SK-N-SH (cell line): ENCODE results near the gene RPS15A. TPM values are rescaled to one million over a fixed set of nuclear protein-coding genes. Genes with fewer than 3 reads are reported as not detected.
"Not testable (repeated sequence)": the region's sequence is repeated elsewhere in the genome, so short reads cannot be mapped to it uniquely, and the experiment has no call there.

Source experiments
- CTCF ChIA-PET: fragments of 300-600, 350-600 bp; formaldehyde crosslinking; extraction: SDS; loops from one replicate; lab custom pipeline; 2021; lab: Yijun Ruan, JAX
- POLR2A ChIA-PET: fragments of 350-600 bp; sonication (Branson Sonifier 250); formaldehyde crosslinking; extraction: SDS; loops from one replicate; lab custom pipeline; 2020; ENCODE audit warnings: antibody characterized with exemption, inconsistent platforms; lab: Yijun Ruan, JAX
- DNase-seq: peaks from one replicate; pipeline ENCODE4 v3.0.0; 2012
- H2AFZ ChIP-seq: fragments of 200-600 bp; sonication (generic); 2 replicates; pipeline ENCODE4 v1.8.1; 2016; ENCODE audit warnings: antibody characterized with exemption, mild to moderate bottlenecking, low read depth
- H3F3A ChIP-seq: fragments of 200-600 bp; sonication (generic); replicated peaks from 2 replicates; pipeline ENCODE3; 2016; ENCODE audit warnings: antibody characterized with exemption, mild to moderate bottlenecking; ENCODE audit not compliant: insufficient read depth
- H3K27ac ChIP-seq, 2 experiments: fragments of 200-500 bp in 1 of 2; fragments of 200-600 bp in 1 of 2; sonication (Bioruptor generic) in 1 of 2; sonication (generic), shearing (Covaris generic) in 1 of 2; 2 replicates each; pipeline versions ENCODE4 v1.5.1 to v1.6.1; 2014 to 2016; ENCODE audit warnings: low read depth in 2 of 2, inconsistent platforms in 1 of 2, low read length in 1 of 2, mild to moderate bottlenecking in 1 of 2, mixed read lengths in 1 of 2
- H3K27me3 ChIP-seq: fragments of 200-600 bp; sonication (generic), shearing (Covaris generic); 2 replicates; pipeline ENCODE4 v1.6.1; 2016; ENCODE audit warnings: mixed run types; ENCODE audit not compliant: insufficient read depth
- H3K36me3 ChIP-seq, 2 experiments: fragments of 200-500 bp in 1 of 2; fragments of 200-600 bp in 1 of 2; sonication (Bioruptor generic) in 1 of 2; sonication (generic) in 1 of 2; replicated peaks in 1 of 2; 2 replicates each; pipeline versions ENCODE3 to v1.5.1; 2014 to 2016; ENCODE audit warnings: low read length in 1 of 2, mild to moderate bottlenecking in 1 of 2; ENCODE audit not compliant: insufficient read depth in 2 of 2, control insufficient read depth in 1 of 2
- H3K4me1 ChIP-seq, 2 experiments: fragments of 200-500 bp in 1 of 2; fragments of 200-600 bp in 1 of 2; sonication (Bioruptor generic) in 1 of 2; sonication (generic), shearing (Covaris generic) in 1 of 2; 2 replicates each; pipeline versions ENCODE4 v1.5.1 to v1.6.1; 2014 to 2016; ENCODE audit warnings: low read depth in 1 of 2, low read length in 1 of 2, mixed run types in 1 of 2; ENCODE audit not compliant: insufficient read depth in 2 of 2, control insufficient read depth in 1 of 2
- H3K4me2 ChIP-seq: fragments of 200-600 bp; sonication (generic), shearing (Covaris generic); 2 replicates; pipeline ENCODE4 v1.6.1; 2017; ENCODE audit warnings: mixed run types
- H3K4me3 ChIP-seq, 2 experiments: fragments of 200-500 bp in 1 of 2; fragments of 200-600 bp in 1 of 2; sonication (Bioruptor generic) in 1 of 2; sonication (generic), shearing (Covaris generic) in 1 of 2; 2 replicates each; pipeline versions ENCODE4 v1.5.1 to v1.8.1; 2014 to 2016; ENCODE audit warnings: low read depth in 2 of 2, inconsistent platforms in 1 of 2, low read length in 1 of 2, mild to moderate bottlenecking in 1 of 2, mixed read lengths in 1 of 2, moderate library complexity in 1 of 2
- H3K79me2 ChIP-seq: fragments of 200-600 bp; sonication (generic); 2 replicates; pipeline ENCODE4 v1.8.1; 2017; ENCODE audit warnings: mild to moderate bottlenecking; ENCODE audit not compliant: insufficient read depth
- H3K9ac ChIP-seq: fragments of 200-600 bp; sonication (generic); 2 replicates; pipeline ENCODE4 v1.6.1; 2017; ENCODE audit warnings: mixed run types
- H3K9me2 ChIP-seq: fragments of 200-600 bp; sonication (generic); 2 replicates; pipeline ENCODE4 v1.6.1; 2017; ENCODE audit warnings: mixed run types
- H3K9me3 ChIP-seq: fragments of 200-600 bp; sonication (generic); 2 replicates; pipeline ENCODE4 v1.6.1; 2017; ENCODE audit warnings: mixed run types, mild to moderate bottlenecking, moderate library complexity
- H4K20me1 ChIP-seq: fragments of 200-600 bp; sonication (generic); 2 replicates; pipeline ENCODE4 v1.6.1; 2017; ENCODE audit warnings: mild to moderate bottlenecking, mixed run types; ENCODE audit not compliant: insufficient read depth
- CHD2 ChIP-seq: fragments of 150-350 bp; IDR thresholded peaks from 2 replicates; pipeline ENCODE4 v1.6.1; 2018; ENCODE audit warnings: low read length; ENCODE audit not compliant: partially characterized antibody
- EP300 ChIP-seq, 2 experiments: IDR thresholded peaks; 2 replicates each; pipeline versions ENCODE4 v1.4.0 to v1.6.1; 2012; ENCODE audit warnings: borderline replicate concordance in 1 of 2, low read depth in 1 of 2, low read length in 1 of 2
- FOSL2 ChIP-seq: IDR thresholded peaks from 2 replicates; pipeline ENCODE4 v1.4.0; 2012; ENCODE audit warnings: low read depth, mild to moderate bottlenecking, moderate library complexity, borderline replicate concordance
- FOXJ3 ChIP-seq: sonication (generic); formaldehyde crosslinking; IDR thresholded peaks from 2 replicates; pipeline ENCODE4 v1.5.1; 2020; ENCODE audit warnings: mild to moderate bottlenecking, missing genetic modification reagents
- GATA2 ChIP-seq: sonication (generic); formaldehyde crosslinking; IDR thresholded peaks from 2 replicates; pipeline ENCODE4 v1.5.0; 2020; ENCODE audit warnings: mild to moderate bottlenecking, missing genetic modification reagents
- JUND ChIP-seq: IDR thresholded peaks from 2 replicates; pipeline ENCODE4 v1.4.0; 2012
- MXI1 ChIP-seq: IDR thresholded peaks from 2 replicates; pipeline ENCODE4 v1.6.1; 2012; ENCODE audit warnings: mild to moderate bottlenecking, low read depth, low read length, improper control_type of control experiment
- POLR2AphosphoS5 ChIP-seq: IDR thresholded peaks from 2 replicates; pipeline ENCODE4 v1.6.1; 2012; ENCODE audit warnings: low read depth, low read length
- RAD21 ChIP-seq: IDR thresholded peaks from 2 replicates; pipeline ENCODE4 v1.6.1; 2012; ENCODE audit warnings: mild to moderate bottlenecking, low read length
- RCOR1 ChIP-seq: fragments of 150-350 bp; IDR thresholded peaks from 2 replicates; pipeline ENCODE4 v1.6.1; 2017; ENCODE audit warnings: antibody characterized with exemption, low read length
- RXRA ChIP-seq: IDR thresholded peaks from 2 replicates; pipeline ENCODE4 v1.4.0; 2012; ENCODE audit warnings: low read depth, mild to moderate bottlenecking, borderline replicate concordance
- SIN3A ChIP-seq: IDR thresholded peaks from 2 replicates; pipeline ENCODE4 v1.6.1; 2012; ENCODE audit warnings: low read depth, mild to moderate bottlenecking, low read length, moderate library complexity, borderline replicate concordance
- SMC3 ChIP-seq: IDR thresholded peaks from 2 replicates; pipeline ENCODE4 v1.6.1; 2012; ENCODE audit warnings: low read depth, low read length, improper control_type of control experiment
- YY1 ChIP-seq: IDR thresholded peaks from 2 replicates; pipeline ENCODE4 v1.4.0; 2012; ENCODE audit warnings: low read depth, mild to moderate bottlenecking
- whole genome bisulfite sequencing: methylation state at CpG from one replicate; pipeline ENCODE4 v1.1.6; 2017; ENCODE audit warnings: low lambda C conversion rate; 5-methylcytosine and 5-hydroxymethylcytosine counted together
- polyA plus RNA-seq, 3 experiments: library from polyadenylated mRNA; depleted of rRNA; stranded (reverse); fragments of >200 nt; gene quantifications; 2 replicates each; pipeline ENCODE4 v1.2.3, GENCODE V29; 2012
- TF ChIP-seq, protein P1 (sequence below): IDR thresholded peaks from 2 replicates; pipeline ENCODE4 v1.4.0; 2012; ENCODE audit warnings: low read depth
- TF ChIP-seq, protein P2 (sequence below): IDR thresholded peaks from 2 replicates; pipeline ENCODE4 v1.4.0; 2012; ENCODE audit warnings: low read depth, borderline replicate concordance

The RPS15A gene
- polyA plus RNA-seq, 1 of the 3 experiments (the other 2 are of a cell fraction) = 6,745 TPM

- H3K9me3 ChIP-seq = no peaks in the 10 kb centered on the region
- no peaks in the 10 kb centered on the region for H3K27me3 ChIP-seq
- no peak for DNase-seq
- ChIA-PET CTCF (interaction anchor here (0.7 to 1.0 kb wide), 2 partner anchors 18 to 181 kb away, joined by 3 read pairs; no protein-coding TSS in a partner anchor), POLR2A (interaction anchor here (0.6 kb wide), 1 partner anchor 324 kb away, joined by 3 read pairs; no protein-coding TSS in a partner anchor)
- no peak overlapping the region for H2AFZ ChIP-seq
- no peak overlapping the region for H3K4me3 ChIP-seq
- no peak overlapping the region for H3K9ac ChIP-seq
- H3K79me2 ChIP-seq = peaks cover 65% of the 10 kb centered on the region
- no peak overlapping the region for H3K27ac ChIP-seq
- TF ChIP-seq SIN3A (no peak), SMC3 (no peak), GATA2 (no peak), FOSL2 (no peak), YY1 (no peak), CHD2 (no peak), FOXJ3 (CRISPR knock-in tag) (no peak), EP300 (IDR thresholded peaks at IDR 0.05; ENCODE audit: borderline replicate concordance in 1 of 2, low read depth in 1 of 2, low read length in 1 of 2) (no peak), RCOR1 (no peak), JUND (no peak), RAD21 (no peak), POLR2AphosphoS5 (no peak)
- TF ChIP-seq, protein P1, sequence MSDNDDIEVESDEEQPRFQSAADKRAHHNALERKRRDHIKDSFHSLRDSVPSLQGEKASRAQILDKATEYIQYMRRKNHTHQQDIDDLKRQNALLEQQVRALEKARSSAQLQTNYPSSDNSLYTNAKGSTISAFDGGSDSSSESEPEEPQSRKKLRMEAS = no peak
- no peaks in the 10 kb centered on the region for H3K9me2 ChIP-seq
- H3K36me3 ChIP-seq = peaks cover 54 to 62% of the 10 kb centered on the region in 2 experiments
- WGBS = 90% methylated on average over 16 of the region's 17 CpGs
- no peak overlapping the region for H3K4me2 ChIP-seq
- peaks cover 16 to 17% of the 10 kb centered on the region in 2 experiments for H3K4me1 ChIP-seq
- peaks cover 70% of the 10 kb centered on the region for H4K20me1 ChIP-seq
- peaks cover 27% of the 10 kb centered on the region for H3F3A ChIP-seq
Measured at GRCh38 chr16:18783430-18784341, 6.4 kb downstream of the RPS15A start.

GRCh38 chr16:18782697-18783429, 7.3 kb downstream of the RPS15A start:
- ChIA-PET POLR2A (no interaction called here), CTCF (interaction anchor here (0.7 kb wide), 1 partner anchor 182 kb away, joined by 3 read pairs; no protein-coding TSS in a partner anchor)
- no peak for DNase-seq
- H3K4me3 ChIP-seq = no peak overlapping the region
- peaks cover 57% of the 10 kb centered on the region for H3K79me2 ChIP-seq
- peaks cover 12% of the 10 kb centered on the region in 2 experiments for H3K4me1 ChIP-seq
- H4K20me1 ChIP-seq = peaks cover 62% of the 10 kb centered on the region
- no peak overlapping the region for H3K9ac ChIP-seq
- no peaks in the 10 kb centered on the region for H3K27me3 ChIP-seq
- H3K27ac ChIP-seq = no peak overlapping the region
- 90% methylated on average over 8 of the region's 8 CpGs for WGBS
- H2AFZ ChIP-seq = no peak overlapping the region
- no peak for TF ChIP-seq MXI1
- TF ChIP-seq RXRA = no peak
- TF ChIP-seq GATA2 = no peak
- no peak for TF ChIP-seq CHD2
- TF ChIP-seq, protein P2, sequence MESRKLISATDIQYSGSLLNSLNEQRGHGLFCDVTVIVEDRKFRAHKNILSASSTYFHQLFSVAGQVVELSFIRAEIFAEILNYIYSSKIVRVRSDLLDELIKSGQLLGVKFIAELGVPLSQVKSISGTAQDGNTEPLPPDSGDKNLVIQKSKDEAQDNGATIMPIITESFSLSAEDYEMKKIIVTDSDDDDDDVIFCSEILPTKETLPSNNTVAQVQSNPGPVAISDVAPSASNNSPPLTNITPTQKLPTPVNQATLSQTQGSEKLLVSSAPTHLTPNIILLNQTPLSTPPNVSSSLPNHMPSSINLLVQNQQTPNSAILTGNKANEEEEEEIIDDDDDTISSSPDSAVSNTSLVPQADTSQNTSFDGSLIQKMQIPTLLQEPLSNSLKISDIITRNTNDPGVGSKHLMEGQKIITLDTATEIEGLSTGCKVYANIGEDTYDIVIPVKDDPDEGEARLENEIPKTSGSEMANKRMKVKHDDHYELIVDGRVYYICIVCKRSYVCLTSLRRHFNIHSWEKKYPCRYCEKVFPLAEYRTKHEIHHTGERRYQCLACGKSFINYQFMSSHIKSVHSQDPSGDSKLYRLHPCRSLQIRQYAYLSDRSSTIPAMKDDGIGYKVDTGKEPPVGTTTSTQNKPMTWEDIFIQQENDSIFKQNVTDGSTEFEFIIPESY = no peak
- peaks cover 46 to 54% of the 10 kb centered on the region in 2 experiments for H3K36me3 ChIP-seq
- no peak overlapping the region for H3K4me2 ChIP-seq
- H3F3A ChIP-seq = peaks cover 27% of the 10 kb centered on the region
- no peaks in the 10 kb centered on the region for H3K9me2 ChIP-seq
- no peaks in the 10 kb centered on the region for H3K9me3 ChIP-seq

DNA sequence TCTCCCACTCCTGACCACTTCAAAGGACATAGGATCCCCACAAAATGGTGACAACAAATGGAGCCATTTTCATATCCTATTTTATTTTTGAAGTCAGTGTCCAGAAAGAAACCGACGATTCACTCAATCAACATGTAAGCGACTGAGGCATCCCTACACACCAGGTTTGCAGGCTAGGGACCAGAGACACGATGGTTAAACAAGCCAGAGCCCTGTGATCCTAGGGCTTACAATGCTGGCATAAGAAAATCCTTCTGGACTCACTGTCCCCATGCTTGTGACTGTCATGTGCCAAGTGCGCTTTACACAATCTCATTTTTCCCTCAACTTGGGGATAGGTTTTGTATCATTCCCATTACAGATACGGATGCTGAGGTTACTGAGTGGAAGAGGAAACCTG, 8.9 kb downstream of the RPS15A start:
- Histone ChIP-seq H3F3A (peaks cover 27% of the 10 kb centered on the region), H3K79me2 (peaks cover 41% of the 10 kb centered on the region), H4K20me1 (peaks cover 45% of the 10 kb centered on the region), H3K36me3 (peaks cover 36 to 39% of the 10 kb centered on the region in 2 experiments)
- H3K9ac ChIP-seq, H3K4me2 ChIP-seq, H3K27ac ChIP-seq, H3K9me3 ChIP-seq, DNase-seq, H3K4me3 ChIP-seq, H3K9me2 ChIP-seq, H3K27me3 ChIP-seq, CTCF ChIA-PET, POLR2A ChIA-PET, H2AFZ ChIP-seq, H3K4me1 ChIP-seq: not testable (repeated sequence)
- 84% methylated on average over 4 of the region's 6 CpGs for WGBS
